ENCODE measurements around the gene MTA1. TPM values are rescaled to one million over a fixed set of nuclear protein-coding genes. Genes with fewer than 3 reads are reported as not detected.

MTA1 gene
- total RNA-seq, 1 experiment from 2014 or later = 166 TPM

DNA sequence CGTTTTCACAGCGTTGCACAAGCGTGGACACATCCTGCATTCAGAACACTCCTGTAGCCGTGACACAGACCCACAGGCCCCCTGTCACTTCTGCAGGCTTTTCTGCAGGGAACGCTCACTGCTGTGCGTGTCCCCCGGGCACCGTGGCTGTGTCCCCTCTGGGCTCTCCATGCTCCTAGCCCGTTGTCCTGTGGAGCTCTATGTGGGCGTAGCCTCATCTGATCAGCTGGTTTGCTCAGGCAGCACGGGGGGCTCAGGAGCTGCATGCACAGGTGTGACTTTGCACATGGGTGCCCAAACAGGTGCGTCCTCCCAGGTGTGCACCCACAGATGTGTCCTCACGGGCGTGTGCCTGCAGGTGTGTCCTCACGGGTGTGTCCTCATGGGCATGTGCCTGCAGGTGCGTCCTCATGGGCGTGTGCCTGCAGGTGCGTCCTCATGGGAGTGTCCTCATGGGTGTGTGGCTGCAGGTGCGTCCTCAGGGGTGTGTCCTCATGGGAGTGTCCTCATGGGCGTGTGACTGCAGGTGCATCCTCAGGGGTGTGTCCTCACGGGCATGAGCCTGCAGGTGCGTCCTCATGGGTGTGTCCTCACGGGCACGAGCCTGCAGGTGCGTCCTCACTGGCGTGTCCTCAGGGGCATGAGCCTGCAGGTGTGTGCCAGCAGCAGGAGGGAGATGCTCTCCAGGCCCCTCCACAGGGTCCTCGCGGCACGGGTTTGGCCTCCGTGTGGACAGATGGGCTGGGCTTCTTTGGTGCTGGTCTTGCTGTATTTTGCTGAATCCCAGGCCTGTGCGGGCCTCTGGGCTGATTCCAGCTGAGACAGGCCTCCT, 17.5 kb downstream of the MTA1 start:
- no TSS peak for BruUV-seq (replicated peaks)
- no peak overlapping the region for H3K27ac Mint-ChIP-seq (ENCODE audit: low read depth, unreplicated experiment)
- no peak overlapping the region for H3K4me3 Mint-ChIP-seq (ENCODE audit: unreplicated experiment)
- H3K36me3 Mint-ChIP-seq (ENCODE audit: insufficient read depth, unreplicated experiment) = peaks cover 14% of the 10 kb centered on the region
- no peaks in the 10 kb centered on the region for H3K9me3 Mint-ChIP-seq (ENCODE audit: unreplicated experiment)
- CTCF ChIA-PET = interaction anchor here (0.6 kb wide), 1 partner anchor 1436 kb away, joined by 3 read pairs; no protein-coding TSS in a partner anchor
- no peak for TF ChIP-seq CTCF (IDR thresholded peaks at IDR 0.05; ENCODE audit: unreplicated experiment)
- POLR2A ChIA-PET = interaction anchor here (0.5 kb wide), 1 partner anchor 395 kb away, joined by 3 read pairs; no protein-coding TSS in a partner anchor
- intact Hi-C loops (cut with micrococcal nuclease) = no loop called here
- no peaks in the 10 kb centered on the region for H3K27me3 Mint-ChIP-seq (ENCODE audit: insufficient read depth, unreplicated experiment)
- peaks cover 15% of the 10 kb centered on the region for H3K4me1 Mint-ChIP-seq (ENCODE audit: insufficient read depth, unreplicated experiment)
- DNase-seq (ENCODE audit: unreplicated experiment) = no peak

DNA sequence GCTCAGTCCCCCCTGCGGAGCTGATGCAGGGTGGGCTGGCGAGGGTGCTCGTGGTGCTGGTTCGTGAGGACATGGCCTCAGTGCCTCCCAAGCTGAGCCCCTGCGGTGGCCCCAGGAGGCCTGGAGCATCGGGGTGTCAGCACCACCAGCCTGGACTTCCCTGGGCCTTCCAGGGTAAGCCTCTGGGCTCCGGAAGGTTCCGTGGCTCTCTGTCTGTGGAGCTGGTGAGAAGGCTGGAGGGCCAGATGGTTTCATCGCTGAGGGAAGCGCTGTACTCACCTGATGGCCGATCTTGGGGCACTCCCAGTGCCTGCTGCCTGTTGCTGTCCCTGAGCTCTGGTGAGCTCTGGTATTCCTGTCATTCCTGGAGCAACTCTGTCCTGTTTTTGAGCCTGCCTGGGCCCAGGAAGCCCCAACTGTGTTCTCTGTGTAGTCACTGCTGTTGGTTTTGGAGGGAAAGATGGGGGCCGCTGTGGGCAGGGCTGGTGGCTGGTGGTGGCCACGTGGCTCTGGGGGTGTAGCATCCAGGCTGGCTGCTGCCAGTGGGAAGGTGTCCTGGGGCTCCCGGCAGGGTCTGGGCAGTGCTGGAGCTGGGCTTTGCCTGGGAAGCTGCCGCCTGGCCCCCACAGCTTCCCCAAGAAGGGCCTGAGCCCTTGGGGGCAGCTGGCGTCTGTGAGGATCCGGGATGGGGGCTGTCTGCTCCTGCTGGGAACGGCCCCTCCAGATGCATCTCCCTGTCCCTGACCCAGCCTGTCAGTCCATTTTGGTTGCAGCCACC, 18.3 kb downstream of the MTA1 start:
- H3K27me3 Mint-ChIP-seq (ENCODE audit: insufficient read depth, unreplicated experiment) = no peaks in the 10 kb centered on the region
- CTCF ChIA-PET = no interaction called here

DNA sequence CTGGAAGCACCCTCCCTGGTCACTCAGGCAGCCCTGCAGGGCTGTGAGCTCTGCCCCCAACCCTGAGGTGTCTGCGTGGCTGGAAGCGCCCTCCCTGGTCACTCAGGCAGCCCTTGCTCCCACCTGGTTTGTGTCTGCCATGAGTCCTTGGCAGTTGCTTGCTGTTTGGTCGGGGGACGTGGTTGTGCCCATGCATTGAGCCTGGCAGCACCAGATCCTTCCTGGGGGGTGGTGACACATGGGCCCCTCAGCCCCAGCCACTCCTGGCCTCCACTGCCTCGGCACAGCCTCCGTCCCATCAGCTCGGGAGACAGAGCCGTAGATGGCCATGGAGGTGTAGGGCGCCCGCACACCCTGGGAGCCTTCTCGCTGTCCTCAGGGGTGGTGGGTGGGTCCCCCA, 19.6 kb downstream of the MTA1 start:
- ChIA-PET CTCF (interaction anchor here (0.6 to 1.1 kb wide), 2 partner anchors 62 to 78 kb away, joined by 3 read pairs; no protein-coding TSS in a partner anchor), POLR2A (no interaction called here)
- no peak for DNase-seq (ENCODE audit: unreplicated experiment)
- H3K4me1 Mint-ChIP-seq (ENCODE audit: insufficient read depth, unreplicated experiment) = peaks cover 15% of the 10 kb centered on the region
- H3K36me3 Mint-ChIP-seq (ENCODE audit: insufficient read depth, unreplicated experiment) = peaks cover 14% of the 10 kb centered on the region
- intact Hi-C loops (cut with micrococcal nuclease) = no loop called here
- no peaks in the 10 kb centered on the region for H3K9me3 Mint-ChIP-seq (ENCODE audit: unreplicated experiment)
- H3K27me3 Mint-ChIP-seq (ENCODE audit: insufficient read depth, unreplicated experiment) = no peaks in the 10 kb centered on the region
- no peak for TF ChIP-seq CTCF (IDR thresholded peaks at IDR 0.05; ENCODE audit: unreplicated experiment)
- no peak overlapping the region for H3K4me3 Mint-ChIP-seq (ENCODE audit: unreplicated experiment)
- no peak overlapping the region for H3K27ac Mint-ChIP-seq (ENCODE audit: low read depth, unreplicated experiment)
- BruUV-seq (replicated peaks) = no TSS peak

More for the DNA sequence above, 18.3 kb downstream of the MTA1 start:
- no peak overlapping the region for H3K27ac Mint-ChIP-seq (ENCODE audit: low read depth, unreplicated experiment)
- DNase-seq (ENCODE audit: unreplicated experiment) = no peak
- no peaks in the 10 kb centered on the region for H3K9me3 Mint-ChIP-seq (ENCODE audit: unreplicated experiment)
- peaks cover 15% of the 10 kb centered on the region for H3K4me1 Mint-ChIP-seq (ENCODE audit: insufficient read depth, unreplicated experiment)
- BruUV-seq (replicated peaks) = no TSS peak
- peaks cover 14% of the 10 kb centered on the region for H3K36me3 Mint-ChIP-seq (ENCODE audit: insufficient read depth, unreplicated experiment)
- POLR2A ChIA-PET = no interaction called here
- intact Hi-C loops (cut with micrococcal nuclease) = no loop called here
- no peak overlapping the region for H3K4me3 Mint-ChIP-seq (ENCODE audit: unreplicated experiment)
- TF ChIP-seq CTCF (IDR thresholded peaks at IDR 0.05; ENCODE audit: unreplicated experiment) = no peak

Measured in MCF 10A (cell line).